ENCODE results near the gene PREX1.

PREX1 gene

GRCh38 chr20:48632825-48633619 is 194.8 kb downstream of the PREX1 start:
- DNase-seq (ENCODE audit: low spot score) = no peak

DNA sequence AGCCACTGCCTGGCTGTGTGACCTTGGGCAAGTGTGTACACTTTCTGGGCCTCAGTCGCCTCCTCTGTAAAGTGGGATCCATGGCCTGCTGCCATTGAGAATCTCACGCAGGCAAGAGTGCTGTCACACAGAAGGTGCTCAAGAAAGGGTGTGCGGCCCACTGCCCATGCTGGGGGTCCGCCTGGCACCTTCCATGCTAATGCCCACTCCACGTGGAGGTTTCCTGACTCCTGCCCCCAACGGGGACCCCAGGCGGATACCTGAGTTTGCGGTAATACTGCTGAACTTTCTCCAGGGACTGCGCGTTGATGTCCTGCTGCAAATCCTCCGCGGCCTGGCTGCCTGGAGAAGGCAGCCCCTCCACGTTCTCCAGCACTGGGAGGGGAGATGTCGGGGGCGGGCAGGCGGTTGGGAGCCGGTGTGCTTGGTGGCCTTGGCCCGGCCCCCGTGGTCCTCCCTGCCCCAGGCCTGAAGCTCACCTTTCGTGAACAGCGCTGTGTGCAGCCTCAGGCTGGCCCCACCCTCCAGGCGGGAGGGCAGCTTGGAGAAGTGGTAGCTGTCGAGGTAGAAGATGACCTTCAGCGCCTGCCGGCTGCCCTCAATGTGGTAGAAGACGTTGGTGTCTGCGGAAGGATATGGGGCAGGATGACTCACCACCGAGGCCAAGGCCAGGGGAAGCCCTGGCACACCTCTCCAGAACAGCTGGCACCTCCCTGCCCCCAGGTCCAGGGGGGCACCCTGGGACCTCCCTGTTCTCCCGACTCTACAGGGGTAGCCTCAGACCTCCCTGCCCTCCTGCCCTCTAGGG is 195.6 kb downstream of the PREX1 start:
- no peak for DNase-seq (ENCODE audit: low spot score)

DNA sequence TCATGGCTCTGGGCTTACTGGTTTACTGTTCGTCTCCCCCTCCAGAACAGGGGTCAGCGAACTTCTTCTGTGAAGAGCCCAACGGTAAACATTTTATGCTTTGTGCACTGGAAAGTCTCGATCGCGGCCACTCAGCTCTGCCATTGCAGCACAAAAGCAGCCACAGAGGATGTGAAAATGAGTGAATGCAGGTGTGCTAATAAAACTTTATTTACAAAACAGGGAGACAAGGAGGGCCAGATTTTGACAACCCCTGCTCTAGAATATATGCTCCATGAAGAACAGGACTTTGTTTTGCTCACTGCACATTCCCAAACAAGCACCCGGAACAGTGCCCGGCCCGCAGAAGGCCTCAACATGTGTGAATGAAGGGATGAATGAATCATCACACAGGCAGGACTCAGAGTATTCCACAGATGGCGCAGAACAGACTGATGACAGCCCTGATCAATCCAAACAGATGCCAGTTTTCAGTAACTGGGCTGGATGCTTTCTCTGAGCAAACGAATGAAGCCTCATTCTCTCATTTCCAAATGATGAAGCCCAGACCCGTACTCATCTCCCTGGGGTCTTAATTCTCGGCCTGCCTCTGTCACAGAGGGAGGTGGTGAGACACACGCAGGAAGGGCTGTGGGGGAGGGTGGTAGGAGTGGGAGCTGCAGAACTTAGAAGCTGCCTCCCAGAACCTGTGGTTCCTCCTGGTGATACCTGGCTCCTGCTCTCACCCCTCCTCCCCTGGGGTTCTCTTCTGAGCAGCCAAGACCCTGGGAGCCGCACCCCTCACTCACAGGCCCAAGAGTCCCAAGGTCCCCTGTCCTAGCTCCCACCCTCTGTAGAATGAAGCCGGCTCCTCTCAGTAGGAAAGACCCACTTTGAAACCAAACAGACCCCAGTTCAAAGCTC is 196.4 kb downstream of the PREX1 start:
- DNase-seq (ENCODE audit: low spot score) = peak; percentile 76

DNA sequence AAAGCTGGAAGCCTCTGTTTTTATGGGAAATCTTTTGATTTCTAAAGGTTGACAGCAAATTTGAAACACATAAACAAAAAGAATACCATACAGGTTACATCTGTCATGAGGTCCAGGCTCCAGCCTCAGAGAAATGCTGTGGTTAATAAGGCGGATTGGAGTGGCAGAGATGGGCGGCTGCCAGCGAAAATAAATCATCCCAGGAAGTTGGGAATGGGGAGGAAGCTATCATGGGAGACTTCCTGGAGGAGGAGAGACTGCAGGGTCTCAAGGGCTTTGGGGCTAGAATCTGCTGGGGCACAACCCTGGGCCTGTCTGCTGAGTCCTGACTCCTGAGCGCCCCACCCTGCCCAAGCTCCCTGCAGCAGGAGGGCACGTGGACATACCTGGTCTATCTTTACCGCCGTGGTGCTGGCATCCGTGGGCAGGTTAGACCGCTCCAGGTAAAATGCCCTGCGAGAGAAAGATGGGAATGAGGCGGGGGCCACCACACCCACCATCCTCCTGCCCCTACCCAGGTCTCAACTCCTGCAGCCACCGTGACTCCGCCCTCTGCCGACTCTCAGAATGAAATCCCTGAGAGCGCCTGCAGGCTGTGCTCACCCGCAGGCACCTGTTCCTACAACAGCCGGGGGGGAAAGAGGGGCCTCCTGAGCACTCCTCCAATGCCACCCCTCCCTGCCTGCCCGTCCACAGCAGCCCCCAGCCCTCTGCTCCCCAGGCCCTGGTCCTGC is 197.3 kb downstream of the PREX1 start:
- DNase-seq (ENCODE audit: low spot score) = no peak

DNA sequence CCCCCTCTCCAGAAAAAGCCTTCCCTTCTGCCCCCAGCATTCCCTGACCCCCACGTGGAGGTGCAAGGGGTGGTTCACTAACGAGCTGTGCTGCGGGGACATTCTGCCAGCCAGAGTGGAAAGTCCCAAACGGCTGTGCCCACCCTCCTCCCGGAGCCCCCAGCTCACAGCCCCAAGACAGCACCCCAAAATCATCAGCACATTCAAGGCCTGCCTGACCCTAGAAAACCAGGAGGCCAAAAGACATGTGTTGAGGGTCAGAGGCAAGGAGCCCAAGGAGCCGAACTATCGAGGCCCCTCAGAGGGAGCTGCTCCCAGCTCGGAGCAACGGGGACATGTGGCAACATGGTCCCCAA is 197.9 kb downstream of the PREX1 start:
- DNase-seq (ENCODE audit: low spot score) = no peak

DNA sequence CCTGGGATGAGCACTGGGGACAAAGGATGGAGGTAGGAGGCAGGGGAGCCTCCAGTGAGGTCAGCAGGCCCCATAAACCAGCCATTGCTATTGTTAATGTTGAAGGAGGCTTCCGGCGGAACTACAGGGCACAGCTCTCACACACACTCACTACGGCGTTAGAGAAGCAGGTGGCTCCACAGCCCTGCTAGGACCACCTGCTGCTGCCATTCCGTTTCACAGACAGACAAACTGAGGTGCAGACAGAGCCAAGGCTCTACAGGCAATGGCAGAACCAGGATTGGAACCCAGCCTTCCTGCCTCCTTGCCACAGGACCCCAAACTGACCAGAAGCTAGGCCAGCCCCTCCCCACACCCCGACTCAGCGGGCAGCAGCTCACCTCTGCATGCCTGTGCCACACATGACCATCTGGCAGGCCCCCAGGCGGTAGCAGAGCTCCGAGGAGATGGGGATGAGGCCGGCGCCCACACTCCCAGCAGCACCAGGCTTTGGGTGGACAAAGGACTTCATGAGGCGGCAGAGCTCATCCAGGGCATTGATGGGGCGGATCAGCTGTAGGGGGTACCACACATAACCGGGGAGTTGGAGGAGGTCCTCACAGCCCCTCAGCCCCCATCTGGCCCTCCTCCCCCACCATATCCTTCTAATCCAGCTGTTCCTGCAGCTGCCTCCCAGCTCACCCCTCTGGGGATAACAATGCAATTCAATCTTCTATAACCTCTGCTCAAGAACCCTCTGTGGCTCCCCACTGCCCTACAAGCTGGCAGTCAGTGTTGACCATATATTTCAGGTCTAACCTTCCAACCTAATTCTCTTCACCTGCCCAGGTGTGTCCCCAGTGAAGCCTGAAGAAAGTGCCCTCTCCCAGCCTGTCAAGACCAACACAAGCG is 198.5 kb downstream of the PREX1 start:
- no peak for DNase-seq (ENCODE audit: low spot score)

GRCh38 chr20:48627737-48628128 is 200.1 kb downstream of the PREX1 start:
- DNase-seq (ENCODE audit: low spot score) = no peak

GRCh38 chr20:48626938-48627736 is 200.7 kb downstream of the PREX1 start:
- no peak for DNase-seq (ENCODE audit: low spot score)

- DNase-seq (ENCODE audit: low spot score) = no peak
Observed at GRCh38 chr20:48626226-48626937, 201.4 kb downstream of the PREX1 start.

GRCh38 chr20:48625136-48625900 is 202.5 kb downstream of the PREX1 start:
- no peak for DNase-seq (ENCODE audit: low spot score)

GRCh38 chr20:48624315-48625020 is 203.3 kb downstream of the PREX1 start:
- DNase-seq (ENCODE audit: low spot score) = no peak

DNA sequence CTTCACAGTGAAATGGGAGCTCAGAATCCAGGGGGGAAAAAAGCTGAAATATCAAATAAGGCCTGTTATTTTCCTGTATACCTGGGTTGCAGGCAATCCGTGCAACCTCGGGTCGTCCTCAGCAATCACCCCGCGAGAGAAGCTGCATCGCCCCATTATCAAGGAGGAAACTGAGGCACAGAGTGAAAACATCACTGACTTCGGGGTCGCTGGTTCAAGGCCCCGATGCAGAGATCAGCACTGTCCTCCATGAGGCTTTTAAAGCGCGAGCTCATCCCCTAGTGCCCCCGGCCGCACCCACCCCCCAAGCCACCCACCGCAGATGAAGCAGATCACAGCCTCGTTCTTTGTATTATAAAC is 203.9 kb downstream of the PREX1 start:
- no peak for DNase-seq (ENCODE audit: low spot score)

DNA sequence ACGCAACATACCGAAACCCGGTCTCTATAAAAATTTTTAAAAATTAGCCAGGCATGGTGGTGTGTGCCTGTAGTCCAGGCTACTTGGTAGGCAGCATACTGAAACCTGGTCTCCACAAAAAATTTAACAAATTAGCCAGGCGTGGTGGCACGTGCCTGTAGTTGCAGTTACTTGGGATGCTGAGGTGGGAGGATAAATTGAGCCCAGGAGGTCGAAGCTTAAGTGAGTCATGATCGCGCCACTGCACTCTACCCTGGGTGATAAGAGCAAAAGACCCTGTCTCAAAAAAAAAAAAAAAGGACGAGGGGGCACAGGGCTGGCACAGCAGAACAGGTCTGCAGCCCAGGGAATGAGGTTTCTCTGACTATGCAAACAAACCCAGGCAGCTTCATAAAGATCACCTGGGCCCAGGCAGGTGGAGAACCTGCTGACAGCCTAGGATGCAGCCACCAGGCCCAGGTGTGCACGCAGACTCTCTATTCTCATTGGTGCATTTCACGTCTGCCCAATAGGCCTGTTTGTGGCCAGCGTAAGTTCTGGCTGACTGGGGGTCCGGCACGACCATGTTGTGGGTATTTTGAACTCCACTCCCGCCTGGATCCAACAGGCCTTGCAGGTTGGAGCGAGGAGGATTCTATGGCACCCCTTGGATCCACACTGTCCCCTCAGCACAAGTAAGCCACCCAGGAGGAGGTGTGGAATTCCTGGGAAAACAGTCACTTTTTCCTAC is 204.5 kb downstream of the PREX1 start:
- DNase-seq (ENCODE audit: low spot score) = no peak

GRCh38 chr20:48622421-48622820 is 205.4 kb downstream of the PREX1 start:
- no peak for DNase-seq (ENCODE audit: low spot score)

GRCh38 chr20:48621376-48622078 is 206.3 kb downstream of the PREX1 start:
- peak; percentile 30 for DNase-seq (ENCODE audit: low spot score)

Data from AG08395 (cell line).